H7 (cell line): ENCODE data around the gene PDCD10. TPM values are rescaled to one million over a fixed set of nuclear protein-coding genes. Genes with fewer than 3 reads are reported as not detected.

Source experiments
- total RNA-seq: library from RNA; depleted of rRNA; stranded (reverse); fragments of >200 nt; shearing (Covaris generic); gene quantifications from 2 replicates; pipeline ENCODE4 v1.2.3, GENCODE V29; 2014; rRNA removed

Gene PDCD10
- total RNA-seq, 1 experiment from 2014 or later = 53.3 TPM

Other genes with a start within 250 kb of the PDCD10 start
- gene WDR49, start 81.0 kb downstream of the PDCD10 start, total RNA-seq = 0.07 and 0.35 TPM in 2 replicates
- 6.5 and 8.3 TPM in 2 replicates for gene SERPINI1, start 829 bp upstream of the PDCD10 start, total RNA-seq